ENCODE data around the gene C22orf42. TPM values are rescaled to one million over a fixed set of nuclear protein-coding genes. Genes with fewer than 3 reads are reported as not detected.
"Not testable (repeated sequence)": the region's sequence is repeated elsewhere in the genome, so short reads cannot be mapped to it uniquely, and the experiment has no call there.

The C22orf42 gene
- total and polyA plus RNA-seq, 4 donors, result 0.05 TPM; not detected in 3

- DNase-seq (no peak), ATAC-seq (ENCODE audit: insufficient read depth, low FRiP score) (no peak)
- no peak overlapping the region for H3K9ac ChIP-seq (ENCODE audit: insufficient read depth in 1 of 2, low read length in 2 of 2)
- peaks cover 0 to 19% (median 0%) of the 10 kb centered on the region in 4 donors for H3K9me3 ChIP-seq (ENCODE audit: control insufficient read depth in 4 of 4, insufficient read depth in 3 of 4, low read length in 3 of 4)
- no peaks in the 10 kb centered on the region for H3K36me3 ChIP-seq (ENCODE audit: control insufficient read depth in 4 of 4, insufficient read depth in 4 of 4, low read length in 4 of 4)
- H3K4me3 ChIP-seq, result no peak overlapping the region
- H3K4me1 ChIP-seq (ENCODE audit: control insufficient read depth in 5 of 5, insufficient read depth in 5 of 5, low read length in 5 of 5), result peaks cover 0 to 2% (median 0%) of the 10 kb centered on the region in 5 donors
- TF ChIP-seq, protein P1, sequence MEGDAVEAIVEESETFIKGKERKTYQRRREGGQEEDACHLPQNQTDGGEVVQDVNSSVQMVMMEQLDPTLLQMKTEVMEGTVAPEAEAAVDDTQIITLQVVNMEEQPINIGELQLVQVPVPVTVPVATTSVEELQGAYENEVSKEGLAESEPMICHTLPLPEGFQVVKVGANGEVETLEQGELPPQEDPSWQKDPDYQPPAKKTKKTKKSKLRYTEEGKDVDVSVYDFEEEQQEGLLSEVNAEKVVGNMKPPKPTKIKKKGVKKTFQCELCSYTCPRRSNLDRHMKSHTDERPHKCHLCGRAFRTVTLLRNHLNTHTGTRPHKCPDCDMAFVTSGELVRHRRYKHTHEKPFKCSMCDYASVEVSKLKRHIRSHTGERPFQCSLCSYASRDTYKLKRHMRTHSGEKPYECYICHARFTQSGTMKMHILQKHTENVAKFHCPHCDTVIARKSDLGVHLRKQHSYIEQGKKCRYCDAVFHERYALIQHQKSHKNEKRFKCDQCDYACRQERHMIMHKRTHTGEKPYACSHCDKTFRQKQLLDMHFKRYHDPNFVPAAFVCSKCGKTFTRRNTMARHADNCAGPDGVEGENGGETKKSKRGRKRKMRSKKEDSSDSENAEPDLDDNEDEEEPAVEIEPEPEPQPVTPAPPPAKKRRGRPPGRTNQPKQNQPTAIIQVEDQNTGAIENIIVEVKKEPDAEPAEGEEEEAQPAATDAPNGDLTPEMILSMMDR (IDR thresholded peaks at IDR 0.05; ENCODE audit: control extremely low read depth, extremely low read depth), result no peak
- H3K27ac ChIP-seq (ENCODE audit: low read depth in 1 of 2, low read length in 1 of 2), result no peak overlapping the region
- 82 to 87% methylated on average over 11 of the region's 11 CpGs for WGBS, 2 donors
- peaks cover 8 to 36% (median 16%) of the 10 kb centered on the region in 3 donors for H3K27me3 ChIP-seq (ENCODE audit: control insufficient read depth in 3 of 3, insufficient read depth in 3 of 3, low read length in 2 of 3)
These were observed 16.0 kb upstream of the C22orf42 start for GRCh38 chr22:32175115-32175514.

DNA sequence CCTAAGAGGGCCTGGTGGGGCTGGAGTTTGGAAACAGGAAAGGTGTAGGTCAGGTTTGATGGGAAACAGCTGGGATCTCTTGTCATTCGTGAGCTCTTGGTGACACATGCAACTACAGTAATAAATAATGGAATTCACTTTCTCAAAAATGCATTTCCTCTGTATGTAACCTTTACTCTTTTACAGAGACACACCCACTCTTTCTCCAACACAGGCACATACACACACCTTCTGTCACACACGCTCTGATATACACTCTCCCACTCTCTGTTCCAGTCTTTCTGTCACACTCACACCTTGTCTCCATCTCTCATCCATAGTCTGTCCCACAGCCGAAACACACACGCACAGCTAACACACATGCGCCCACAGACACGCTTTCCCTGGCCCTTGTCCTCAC lies 6.6 kb upstream of the C22orf42 start:
- TF ChIP-seq, protein P1 (IDR thresholded peaks at IDR 0.05; ENCODE audit: control extremely low read depth, extremely low read depth), result no peak
- ATAC-seq (ENCODE audit: insufficient read depth, low FRiP score), result no peak
- DNase-seq, result no peak
- Histone ChIP-seq H3K27ac (ENCODE audit: low read depth in 1 of 2, low read length in 1 of 2) (no peak overlapping the region), H3K4me3 (no peak overlapping the region), H3K27me3 (ENCODE audit: control insufficient read depth in 3 of 3, insufficient read depth in 3 of 3, low read length in 2 of 3) (peaks cover 0 to 5% (median 0%) of the 10 kb centered on the region in 3 donors), H3K9ac (ENCODE audit: insufficient read depth in 1 of 2, low read length in 2 of 2) (no peak overlapping the region), H3K36me3 (ENCODE audit: control insufficient read depth in 4 of 4, insufficient read depth in 4 of 4, low read length in 4 of 4) (no peaks in the 10 kb centered on the region), H3K9me3 (ENCODE audit: control insufficient read depth in 4 of 4, insufficient read depth in 3 of 4, low read length in 3 of 4) (no peaks in the 10 kb centered on the region), H3K4me1 (ENCODE audit: control insufficient read depth in 5 of 5, insufficient read depth in 5 of 5, low read length in 5 of 5) (no peaks in the 10 kb centered on the region)
- WGBS, 2 donors, result 78 to 87% methylated on average over 6 of the region's 6 CpGs

- Histone ChIP-seq H3K36me3 (ENCODE audit: control insufficient read depth in 4 of 4, insufficient read depth in 4 of 4, low read length in 4 of 4) (no peaks in the 10 kb centered on the region), H3K9me3 (ENCODE audit: control insufficient read depth in 4 of 4, insufficient read depth in 3 of 4, low read length in 3 of 4) (no peaks in the 10 kb centered on the region), H3K4me3 (no peak overlapping the region), H3K27ac (ENCODE audit: low read depth in 1 of 2, low read length in 1 of 2) (no peak overlapping the region), H3K27me3 (ENCODE audit: control insufficient read depth in 3 of 3, insufficient read depth in 3 of 3, low read length in 2 of 3) (peaks cover 0 to 5% (median 0%) of the 10 kb centered on the region in 3 donors), H3K9ac (ENCODE audit: insufficient read depth in 1 of 2, low read length in 2 of 2) (no peak overlapping the region), H3K4me1 (ENCODE audit: control insufficient read depth in 5 of 5, insufficient read depth in 5 of 5, low read length in 5 of 5) (no peaks in the 10 kb centered on the region)
- 30 to 47% methylated on average over 6 of the region's 6 CpGs for WGBS, 2 donors
- no peak for DNase-seq
- no peak for ATAC-seq (ENCODE audit: insufficient read depth, low FRiP score)
- TF ChIP-seq, protein P1 (IDR thresholded peaks at IDR 0.05; ENCODE audit: control extremely low read depth, extremely low read depth), result no peak
These were observed 5.2 kb upstream of the C22orf42 start for GRCh38 chr22:32164075-32164860.

- not testable (repeated sequence) for H3K36me3 ChIP-seq (ENCODE audit: control insufficient read depth in 4 of 4, insufficient read depth in 4 of 4, low read length in 4 of 4); H3K4me3 ChIP-seq; H3K27ac ChIP-seq (ENCODE audit: low read depth in 1 of 2, low read length in 1 of 2); H3K9me3 ChIP-seq (ENCODE audit: control insufficient read depth in 4 of 4, insufficient read depth in 3 of 4, low read length in 3 of 4); DNase-seq; H3K4me1 ChIP-seq (ENCODE audit: control insufficient read depth in 5 of 5, insufficient read depth in 5 of 5, low read length in 5 of 5); H3K27me3 ChIP-seq (ENCODE audit: control insufficient read depth in 3 of 3, insufficient read depth in 3 of 3, low read length in 2 of 3); ATAC-seq (ENCODE audit: insufficient read depth, low FRiP score); H3K9ac ChIP-seq (ENCODE audit: insufficient read depth in 1 of 2, low read length in 2 of 2)
- WGBS, 2 donors, result 71 to 73% methylated on average over 5 of the region's 5 CpGs
These were observed 1.3 kb upstream of the C22orf42 start for GRCh38 chr22:32160411-32160810.

- H3K4me3 ChIP-seq; H3K27me3 ChIP-seq (ENCODE audit: control insufficient read depth in 3 of 3, insufficient read depth in 3 of 3, low read length in 2 of 3); H3K36me3 ChIP-seq (ENCODE audit: control insufficient read depth in 4 of 4, insufficient read depth in 4 of 4, low read length in 4 of 4); H3K9me3 ChIP-seq (ENCODE audit: control insufficient read depth in 4 of 4, insufficient read depth in 3 of 4, low read length in 3 of 4); H3K4me1 ChIP-seq (ENCODE audit: control insufficient read depth in 5 of 5, insufficient read depth in 5 of 5, low read length in 5 of 5); ATAC-seq (ENCODE audit: insufficient read depth, low FRiP score); H3K27ac ChIP-seq (ENCODE audit: low read depth in 1 of 2, low read length in 1 of 2); H3K9ac ChIP-seq (ENCODE audit: insufficient read depth in 1 of 2, low read length in 2 of 2); DNase-seq: not testable (repeated sequence)
- WGBS, 2 donors, result 75 to 91% methylated on average over 5 of the region's 5 CpGs
These were observed 1.5 kb downstream of the C22orf42 start for GRCh38 chr22:32157632-32158031.

- not testable (repeated sequence) for H3K36me3 ChIP-seq (ENCODE audit: control insufficient read depth in 4 of 4, insufficient read depth in 4 of 4, low read length in 4 of 4); ATAC-seq (ENCODE audit: insufficient read depth, low FRiP score); H3K27me3 ChIP-seq (ENCODE audit: control insufficient read depth in 3 of 3, insufficient read depth in 3 of 3, low read length in 2 of 3); H3K4me3 ChIP-seq; H3K27ac ChIP-seq (ENCODE audit: low read depth in 1 of 2, low read length in 1 of 2); H3K9me3 ChIP-seq (ENCODE audit: control insufficient read depth in 4 of 4, insufficient read depth in 3 of 4, low read length in 3 of 4); H3K4me1 ChIP-seq (ENCODE audit: control insufficient read depth in 5 of 5, insufficient read depth in 5 of 5, low read length in 5 of 5); DNase-seq; H3K9ac ChIP-seq (ENCODE audit: insufficient read depth in 1 of 2, low read length in 2 of 2)
- 86% methylated on average over 4 of the region's 4 CpGs for WGBS, 2 donors
These were observed 4.4 kb downstream of the C22orf42 start for GRCh38 chr22:32154727-32155126.

Data from lung (tissue), 12 donors.